GM21447 (cell line): ENCODE results near the gene GPX4.

Source experiments
- ATAC-seq: cut with Tn5 transposase; IDR thresholded peaks from one replicate; pipeline ENCODE4 v1.9.1; 2021; ENCODE audit not compliant: unreplicated experiment

Gene GPX4

DNA sequence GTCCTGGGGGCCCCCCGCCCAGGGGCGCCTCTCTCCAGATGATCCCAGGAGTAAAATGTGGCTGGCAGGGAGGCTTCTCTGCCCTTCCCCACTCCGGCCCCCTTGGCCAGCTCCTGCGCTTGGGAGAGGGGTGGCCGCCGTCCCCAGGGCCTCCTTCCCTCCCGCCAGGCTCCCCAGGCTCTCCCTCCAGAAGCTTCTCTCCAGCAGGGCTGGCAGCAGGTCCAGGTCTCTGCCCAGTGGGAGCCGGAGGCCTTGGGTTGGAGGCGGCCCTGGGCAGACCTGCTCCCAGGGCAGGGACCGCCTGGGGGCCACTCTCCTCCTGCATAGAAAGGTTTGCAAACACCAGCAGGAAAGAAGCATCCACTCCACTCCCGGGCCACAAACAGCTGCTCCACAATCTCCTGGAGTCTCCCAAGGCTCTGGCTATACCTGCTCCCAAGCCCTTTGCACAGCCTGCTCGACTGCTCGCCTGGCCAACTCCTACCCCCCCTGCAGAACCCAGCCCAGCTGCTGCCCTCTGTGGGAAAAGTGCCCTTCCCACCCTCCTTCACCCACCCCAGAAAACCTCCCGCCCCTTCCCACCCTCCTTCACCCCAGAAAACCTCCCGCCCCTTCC lies 44.2 kb downstream of the GPX4 start:
- no peak for ATAC-seq

DNA sequence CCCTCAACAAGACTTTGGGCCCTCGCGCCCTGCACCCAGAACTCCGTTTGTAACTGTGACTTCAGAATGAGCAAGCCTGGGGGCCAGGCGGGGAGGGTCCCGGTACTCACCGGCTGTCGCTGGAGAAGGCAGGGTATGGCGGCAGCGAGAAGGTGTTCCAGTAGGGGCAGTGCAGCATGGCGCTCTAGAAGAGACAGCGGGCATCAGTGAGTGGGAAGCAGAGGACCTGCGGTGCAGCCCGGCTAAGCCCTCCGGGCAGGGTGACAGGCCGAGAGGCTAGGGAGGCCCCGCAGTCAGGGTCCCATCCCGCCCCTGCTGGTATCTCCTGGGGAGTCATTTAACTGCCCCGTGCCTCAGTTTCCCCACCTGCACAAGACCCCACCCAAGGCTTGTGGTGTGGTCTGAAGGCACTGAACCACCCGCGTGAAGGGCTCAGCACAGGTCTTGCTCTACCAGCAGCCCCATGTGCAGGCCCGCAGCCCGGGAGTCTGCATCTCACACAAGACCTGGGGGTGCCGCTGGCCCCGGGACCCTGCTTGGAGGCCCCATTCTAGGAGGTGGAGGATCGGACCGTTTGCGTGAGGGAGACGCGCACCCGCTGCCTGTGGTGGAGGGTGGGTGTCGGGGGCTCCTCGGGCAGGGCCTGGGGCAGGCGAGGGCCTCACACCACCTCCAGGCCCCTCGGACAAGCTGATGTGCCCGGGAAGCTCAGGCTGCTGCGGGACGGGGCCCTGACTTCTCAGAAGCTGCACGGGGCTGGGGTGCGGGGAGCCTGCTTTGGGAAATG lies 45.7 kb downstream of the GPX4 start:
- no peak for ATAC-seq

DNA sequence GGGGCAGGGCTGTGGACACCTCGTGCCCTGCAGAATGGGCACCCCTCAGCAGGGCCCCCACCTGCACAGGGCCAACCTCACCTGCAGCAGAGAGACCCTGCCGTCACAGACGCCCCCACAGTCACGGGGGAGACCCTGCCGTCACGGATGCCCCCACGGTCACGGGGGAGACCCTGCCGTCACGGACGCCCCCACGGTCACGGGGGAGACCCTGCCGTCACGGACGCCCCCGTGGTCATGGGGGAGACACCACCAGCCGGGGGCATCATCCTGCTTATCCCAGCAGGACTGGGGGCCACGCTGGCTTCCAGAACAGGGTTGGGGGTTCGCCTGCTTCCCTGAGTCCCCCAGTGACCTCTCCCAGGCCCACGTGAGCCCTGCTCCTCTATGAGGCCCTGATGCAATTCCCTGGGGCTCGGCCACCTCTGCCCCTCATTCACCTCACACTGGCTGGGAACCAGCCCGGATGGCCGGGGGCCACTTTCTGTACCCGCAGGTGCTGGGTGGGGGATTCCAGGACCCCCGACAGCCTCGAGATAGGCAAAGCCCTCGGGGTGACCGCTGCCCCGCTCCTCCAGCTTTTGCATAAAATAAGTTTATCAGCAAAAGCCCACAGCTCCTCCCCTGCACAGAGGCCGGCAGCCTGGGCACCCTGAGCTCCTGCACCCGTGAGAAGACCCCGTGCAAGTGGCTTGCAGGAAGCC lies 46.7 kb downstream of the GPX4 start:
- no peak for ATAC-seq

DNA sequence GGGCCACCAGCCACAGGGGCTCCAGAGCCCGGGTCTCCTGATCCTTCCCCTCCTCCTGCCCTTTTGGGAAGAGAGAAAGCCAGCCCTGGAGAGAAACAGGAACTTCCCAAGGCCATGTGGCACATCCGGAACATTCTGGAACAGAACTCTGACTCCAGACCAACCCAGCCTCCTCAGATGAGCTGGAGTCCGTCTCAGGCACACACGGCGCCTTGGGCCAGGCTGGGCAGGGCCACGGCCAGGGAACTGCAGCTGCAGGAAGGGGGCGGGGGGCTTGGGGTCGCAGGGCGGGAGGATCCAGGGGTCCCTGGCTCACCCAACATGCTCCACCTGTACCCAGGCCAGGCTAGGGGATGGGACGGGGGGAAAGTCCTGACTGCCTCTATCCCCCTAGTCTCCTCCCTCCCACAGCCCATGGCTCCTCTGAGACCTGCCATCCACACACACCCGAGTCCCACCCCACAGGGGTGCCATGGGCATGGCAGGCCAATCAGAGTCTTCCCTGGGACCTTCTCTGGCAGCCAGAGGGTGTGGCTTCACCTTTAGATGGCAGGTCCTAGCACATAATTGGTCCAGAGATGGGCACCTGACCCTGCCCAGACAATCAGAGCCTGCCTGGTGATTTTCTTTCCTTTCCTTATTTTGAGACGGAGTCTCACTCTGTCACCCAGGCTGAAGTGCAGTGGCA lies 47.4 kb downstream of the GPX4 start:
- no peak for ATAC-seq

DNA sequence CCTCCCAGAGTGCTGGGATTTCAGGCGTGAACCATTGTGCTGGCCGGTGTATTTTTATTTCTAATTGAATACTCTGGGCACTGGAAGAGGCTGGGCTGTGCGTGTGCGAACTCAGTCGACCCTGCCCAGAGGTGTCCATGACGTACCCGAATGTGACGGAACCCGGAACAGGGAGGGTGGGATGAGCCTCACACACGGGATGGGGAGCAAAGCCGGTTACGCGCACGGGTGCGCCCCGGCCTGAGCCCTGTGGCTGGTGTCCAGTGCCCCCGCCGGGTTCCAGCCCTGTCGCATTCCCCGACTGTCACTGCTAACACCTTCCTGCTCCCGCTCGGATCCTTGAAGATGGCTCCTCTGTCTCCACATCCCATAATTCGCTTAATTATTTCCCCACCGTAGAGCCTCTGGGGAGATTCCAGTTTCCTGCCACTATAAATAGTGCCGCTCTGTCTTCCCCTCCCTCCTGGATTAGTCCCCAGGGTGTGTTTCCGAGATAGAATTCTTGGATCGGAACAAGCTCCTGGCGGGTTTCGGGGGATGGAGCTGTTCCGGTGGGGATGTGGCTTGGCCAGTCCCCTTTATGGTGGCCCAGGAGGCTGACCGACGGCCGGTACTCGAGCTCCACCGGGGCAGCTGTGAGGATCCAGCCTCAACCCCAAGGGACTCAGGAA lies 48.3 kb downstream of the GPX4 start:
- no peak for ATAC-seq

DNA sequence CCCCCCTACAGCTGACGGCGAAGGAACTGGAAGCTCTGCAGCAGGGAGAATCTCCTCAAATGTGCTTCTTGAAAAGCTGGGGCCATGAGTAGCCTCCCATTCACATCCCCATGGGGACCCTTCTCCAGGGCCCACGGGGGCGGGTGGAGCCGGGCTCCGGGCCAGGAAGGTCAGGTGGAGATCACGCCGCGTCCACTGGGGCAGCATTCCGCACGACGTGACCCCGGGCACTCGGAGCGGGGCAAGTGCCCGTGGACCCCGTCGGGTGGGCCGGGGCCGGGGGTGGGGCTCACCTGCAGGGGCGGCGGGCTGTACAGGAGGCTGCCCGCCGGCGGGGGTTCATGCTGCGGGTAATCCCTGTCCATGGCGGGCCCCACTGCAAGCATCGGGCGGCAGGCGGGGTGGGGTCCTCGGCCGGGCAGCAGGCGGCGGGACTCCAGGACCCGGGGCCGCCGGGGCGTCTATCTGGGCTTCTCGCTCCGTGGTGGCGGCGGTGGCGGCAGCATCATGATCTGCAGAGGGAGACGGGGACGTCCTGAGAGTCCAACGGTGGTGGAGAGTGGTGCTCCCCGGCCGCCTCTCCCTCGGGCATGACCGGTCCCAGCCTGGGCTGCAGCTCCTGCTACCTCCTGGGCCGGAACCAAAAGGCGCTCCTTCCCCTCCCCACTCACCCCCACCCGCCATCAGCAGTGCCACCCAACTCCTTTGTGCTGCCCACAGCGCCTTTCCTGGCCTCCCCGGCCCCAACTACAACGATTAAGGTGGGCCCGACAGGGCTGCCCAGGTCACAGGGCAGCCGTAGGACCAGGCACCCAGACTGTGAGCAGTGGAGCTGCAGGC lies 50.3 kb downstream of the GPX4 start:
- no peak for ATAC-seq

DNA sequence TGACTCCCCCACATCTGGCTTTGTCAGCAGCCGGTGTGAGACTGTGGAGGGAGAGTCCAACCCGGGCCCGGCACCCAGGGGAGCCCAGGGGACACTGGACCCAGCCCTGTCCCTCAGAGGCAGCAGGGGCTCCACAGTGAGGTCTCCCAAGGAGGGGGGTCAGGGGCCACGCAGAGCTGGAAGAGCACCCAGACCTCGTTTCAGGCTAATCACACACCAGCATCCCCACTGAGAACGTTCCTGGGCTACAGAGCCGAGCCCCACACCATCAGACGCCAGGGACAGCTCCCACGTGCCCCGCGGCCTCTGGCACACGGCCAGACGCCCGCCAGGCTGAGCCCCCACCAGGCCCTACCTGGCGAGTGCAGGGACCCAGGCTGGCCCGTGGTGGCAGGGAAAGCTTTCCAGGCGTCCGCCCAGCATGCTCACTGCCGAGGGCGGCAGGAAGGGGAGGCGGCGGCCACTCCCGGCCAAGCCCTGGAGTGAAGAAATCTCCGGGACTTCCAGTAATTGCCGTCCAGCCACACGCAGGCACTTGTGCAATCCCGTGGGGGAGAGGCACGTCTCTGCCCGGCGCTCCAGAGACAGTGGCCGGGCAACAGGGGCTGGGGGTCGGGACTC lies 51.0 kb downstream of the GPX4 start:
- ATAC-seq: no peak

DNA sequence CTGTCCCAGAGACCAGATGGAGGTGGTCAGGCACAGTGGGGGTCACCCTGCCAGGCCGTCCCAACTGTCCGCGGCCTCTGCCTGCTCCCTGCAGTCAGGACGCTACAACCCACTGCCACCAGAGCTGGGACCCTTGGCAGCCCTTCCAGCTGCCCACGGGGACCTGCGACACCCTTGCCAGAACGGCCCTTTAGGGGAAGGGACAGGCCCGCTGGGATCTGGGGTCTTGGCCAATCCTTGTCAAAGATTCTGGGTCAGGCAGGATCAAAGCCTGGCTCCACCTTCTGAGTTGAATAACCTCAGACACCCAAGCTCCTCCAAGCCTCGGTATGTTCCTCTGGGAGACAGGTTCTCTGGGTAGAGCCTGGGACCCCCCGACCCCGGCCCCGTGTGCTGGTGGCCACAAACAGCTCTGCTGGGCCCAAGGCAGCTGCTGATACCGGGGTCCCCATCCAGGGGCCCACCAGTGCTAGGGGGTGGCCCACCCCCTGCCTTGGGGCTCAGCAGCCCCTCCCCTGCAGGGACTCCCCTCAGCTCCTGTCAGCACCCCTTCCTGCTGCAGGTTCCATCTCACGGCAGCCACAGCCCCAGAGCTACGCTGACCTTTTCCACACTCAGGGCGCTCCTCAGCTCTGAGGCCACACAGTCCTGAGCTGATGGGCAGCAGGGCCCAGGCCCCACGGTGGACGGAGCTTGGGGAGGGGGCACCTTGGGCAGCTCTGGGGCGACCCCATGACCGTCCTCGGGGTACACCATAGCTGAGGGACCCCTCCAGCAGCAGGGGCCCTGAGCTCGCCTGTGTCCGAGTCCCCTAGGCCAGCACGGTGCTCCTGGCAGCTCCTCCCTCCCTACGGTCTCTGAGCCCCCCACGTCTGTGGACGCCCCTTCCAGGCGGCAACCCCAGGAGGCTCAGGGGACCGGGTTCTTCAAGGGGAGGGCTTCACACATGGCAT lies 51.8 kb downstream of the GPX4 start:
- ATAC-seq: no peak
